ENCODE results near the gene PRM3. TPM values are rescaled to one million over a fixed set of nuclear protein-coding genes. Genes with fewer than 3 reads are reported as not detected.

Gene PRM3
- polyA plus RNA-seq, 1 donor from 2014 or later, result not detected

DNA sequence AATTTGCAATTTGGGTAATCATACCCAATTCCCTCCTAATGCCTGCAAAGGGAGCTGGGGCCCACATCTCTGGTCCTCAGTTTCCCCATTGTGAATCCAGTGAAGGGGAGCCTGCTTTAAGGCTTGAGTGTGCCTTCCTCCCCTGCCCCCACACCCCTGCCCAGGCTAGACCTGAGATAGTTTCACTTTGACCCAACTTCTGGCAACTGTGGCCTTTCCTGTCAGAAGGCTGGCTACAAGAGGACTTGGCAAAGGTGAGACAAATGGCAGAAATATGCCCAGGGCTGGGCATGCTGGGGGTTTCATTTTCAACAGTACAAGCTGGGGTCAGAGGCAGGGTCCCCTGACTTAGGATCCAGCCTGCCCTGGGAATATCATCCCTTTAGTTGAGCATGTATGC is 27.4 kb downstream of the PRM3 start:
- H3K79me2 ChIP-seq (replicated peaks; ENCODE audit: insufficient read depth, low read length), result no peaks in the 10 kb centered on the region
- H4K20me1 ChIP-seq (ENCODE audit: insufficient read depth), result no peaks in the 10 kb centered on the region
- no peak overlapping the region for H3K4me2 ChIP-seq (ENCODE audit: low read length)
- H3F3A ChIP-seq (ENCODE audit: insufficient read depth, low read length, poor library complexity, severe bottlenecking), result no peaks in the 10 kb centered on the region
- H3K9me3 ChIP-seq (ENCODE audit: low read length), result no peaks in the 10 kb centered on the region
- no peaks in the 10 kb centered on the region for H3K36me3 ChIP-seq (ENCODE audit: insufficient read depth, low read length)
- H2AFZ ChIP-seq (ENCODE audit: low read depth, low read length), result no peak overlapping the region
- TF ChIP-seq, protein P1, sequence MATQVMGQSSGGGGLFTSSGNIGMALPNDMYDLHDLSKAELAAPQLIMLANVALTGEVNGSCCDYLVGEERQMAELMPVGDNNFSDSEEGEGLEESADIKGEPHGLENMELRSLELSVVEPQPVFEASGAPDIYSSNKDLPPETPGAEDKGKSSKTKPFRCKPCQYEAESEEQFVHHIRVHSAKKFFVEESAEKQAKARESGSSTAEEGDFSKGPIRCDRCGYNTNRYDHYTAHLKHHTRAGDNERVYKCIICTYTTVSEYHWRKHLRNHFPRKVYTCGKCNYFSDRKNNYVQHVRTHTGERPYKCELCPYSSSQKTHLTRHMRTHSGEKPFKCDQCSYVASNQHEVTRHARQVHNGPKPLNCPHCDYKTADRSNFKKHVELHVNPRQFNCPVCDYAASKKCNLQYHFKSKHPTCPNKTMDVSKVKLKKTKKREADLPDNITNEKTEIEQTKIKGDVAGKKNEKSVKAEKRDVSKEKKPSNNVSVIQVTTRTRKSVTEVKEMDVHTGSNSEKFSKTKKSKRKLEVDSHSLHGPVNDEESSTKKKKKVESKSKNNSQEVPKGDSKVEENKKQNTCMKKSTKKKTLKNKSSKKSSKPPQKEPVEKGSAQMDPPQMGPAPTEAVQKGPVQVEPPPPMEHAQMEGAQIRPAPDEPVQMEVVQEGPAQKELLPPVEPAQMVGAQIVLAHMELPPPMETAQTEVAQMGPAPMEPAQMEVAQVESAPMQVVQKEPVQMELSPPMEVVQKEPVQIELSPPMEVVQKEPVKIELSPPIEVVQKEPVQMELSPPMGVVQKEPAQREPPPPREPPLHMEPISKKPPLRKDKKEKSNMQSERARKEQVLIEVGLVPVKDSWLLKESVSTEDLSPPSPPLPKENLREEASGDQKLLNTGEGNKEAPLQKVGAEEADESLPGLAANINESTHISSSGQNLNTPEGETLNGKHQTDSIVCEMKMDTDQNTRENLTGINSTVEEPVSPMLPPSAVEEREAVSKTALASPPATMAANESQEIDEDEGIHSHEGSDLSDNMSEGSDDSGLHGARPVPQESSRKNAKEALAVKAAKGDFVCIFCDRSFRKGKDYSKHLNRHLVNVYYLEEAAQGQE (IDR thresholded peaks at IDR 0.05; ENCODE audit: borderline replicate concordance), result no peak
- TF ChIP-seq TAF1 (IDR thresholded peaks at IDR 0.05; ENCODE audit: low read depth), result no peak
- no peak overlapping the region for H3K4me3 ChIP-seq (ENCODE audit: low read length)
- no peak overlapping the region for H3K27ac ChIP-seq (ENCODE audit: low read length)
- H3K9ac ChIP-seq (ENCODE audit: low read length), result no peak overlapping the region
- no peaks in the 10 kb centered on the region for H3K27me3 ChIP-seq (ENCODE audit: insufficient read depth, low read depth, low read length)
- H3K9me2 ChIP-seq (ENCODE audit: insufficient read depth, low read length), result no peaks in the 10 kb centered on the region

DNA sequence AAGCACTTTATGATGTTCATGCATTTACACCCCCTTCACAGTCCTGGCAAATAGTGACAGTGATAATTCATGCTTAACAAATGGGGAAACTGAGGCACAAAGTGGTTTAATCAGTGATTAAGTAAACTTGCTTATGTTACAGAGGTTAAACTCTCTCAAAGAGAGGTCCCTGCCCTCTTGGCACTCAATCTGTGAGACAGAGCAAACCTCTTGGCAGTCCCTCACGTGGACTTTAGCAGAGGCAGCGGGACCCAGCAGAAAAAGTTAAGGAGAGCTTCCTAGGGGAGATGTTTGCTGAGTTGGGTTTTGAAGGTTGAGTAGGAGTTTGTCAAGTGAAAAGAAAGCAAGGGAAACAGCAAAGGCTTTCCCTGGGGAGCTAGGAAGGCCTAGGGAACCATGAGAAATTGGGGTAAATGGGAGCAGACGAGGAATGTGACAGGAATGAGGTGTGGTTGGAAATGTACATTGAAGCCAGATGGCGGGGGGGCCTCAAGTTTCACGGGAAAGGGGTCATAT is 28.1 kb downstream of the PRM3 start:
- H2AFZ ChIP-seq (ENCODE audit: low read depth, low read length), result no peak overlapping the region
- H4K20me1 ChIP-seq (ENCODE audit: insufficient read depth), result no peaks in the 10 kb centered on the region
- no peaks in the 10 kb centered on the region for H3K36me3 ChIP-seq (ENCODE audit: insufficient read depth, low read length)
- no peak overlapping the region for H3K4me3 ChIP-seq (ENCODE audit: low read length)
- no peaks in the 10 kb centered on the region for H3F3A ChIP-seq (ENCODE audit: insufficient read depth, low read length, poor library complexity, severe bottlenecking)
- no peaks in the 10 kb centered on the region for H3K27me3 ChIP-seq (ENCODE audit: insufficient read depth, low read depth, low read length)
- no peaks in the 10 kb centered on the region for H3K79me2 ChIP-seq (replicated peaks; ENCODE audit: insufficient read depth, low read length)
- no peaks in the 10 kb centered on the region for H3K9me2 ChIP-seq (ENCODE audit: insufficient read depth, low read length)
- no peak overlapping the region for H3K27ac ChIP-seq (ENCODE audit: low read length)
- no peak overlapping the region for H3K9ac ChIP-seq (ENCODE audit: low read length)
- no peak overlapping the region for H3K4me2 ChIP-seq (ENCODE audit: low read length)
- H3K9me3 ChIP-seq (ENCODE audit: low read length), result no peaks in the 10 kb centered on the region
- TF ChIP-seq RAD21 (conservative IDR thresholded peaks at IDR 0.05) (no peak), TAF1 (IDR thresholded peaks at IDR 0.05; ENCODE audit: low read depth) (no peak), EP300 (conservative IDR thresholded peaks at IDR 0.05; ENCODE audit: poor library complexity, severe bottlenecking) (no peak), EZH2 (IDR thresholded peaks at IDR 0.05; ENCODE audit: borderline replicate concordance, insufficient read depth, low read length, poor library complexity, severe bottlenecking) (no peak), POLR2AphosphoS5 (IDR thresholded peaks at IDR 0.05) (no peak), MXI1 (conservative IDR thresholded peaks at IDR 0.05; ENCODE audit: poor library complexity, severe bottlenecking) (no peak)
- TF ChIP-seq, protein P2, sequence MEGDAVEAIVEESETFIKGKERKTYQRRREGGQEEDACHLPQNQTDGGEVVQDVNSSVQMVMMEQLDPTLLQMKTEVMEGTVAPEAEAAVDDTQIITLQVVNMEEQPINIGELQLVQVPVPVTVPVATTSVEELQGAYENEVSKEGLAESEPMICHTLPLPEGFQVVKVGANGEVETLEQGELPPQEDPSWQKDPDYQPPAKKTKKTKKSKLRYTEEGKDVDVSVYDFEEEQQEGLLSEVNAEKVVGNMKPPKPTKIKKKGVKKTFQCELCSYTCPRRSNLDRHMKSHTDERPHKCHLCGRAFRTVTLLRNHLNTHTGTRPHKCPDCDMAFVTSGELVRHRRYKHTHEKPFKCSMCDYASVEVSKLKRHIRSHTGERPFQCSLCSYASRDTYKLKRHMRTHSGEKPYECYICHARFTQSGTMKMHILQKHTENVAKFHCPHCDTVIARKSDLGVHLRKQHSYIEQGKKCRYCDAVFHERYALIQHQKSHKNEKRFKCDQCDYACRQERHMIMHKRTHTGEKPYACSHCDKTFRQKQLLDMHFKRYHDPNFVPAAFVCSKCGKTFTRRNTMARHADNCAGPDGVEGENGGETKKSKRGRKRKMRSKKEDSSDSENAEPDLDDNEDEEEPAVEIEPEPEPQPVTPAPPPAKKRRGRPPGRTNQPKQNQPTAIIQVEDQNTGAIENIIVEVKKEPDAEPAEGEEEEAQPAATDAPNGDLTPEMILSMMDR (IDR thresholded peaks at IDR 0.05; ENCODE audit: poor library complexity, severe bottlenecking), result no peak
- TF ChIP-seq, protein P1 (IDR thresholded peaks at IDR 0.05; ENCODE audit: borderline replicate concordance), result no peak
